Ishikawa (cell line): ENCODE measurements around the gene JCHAIN.

Experiments
- CEBPB ChIP-seq: IDR thresholded peaks from 2 replicates; pipeline ENCODE4 v1.6.1; 2012
- CREB1 ChIP-seq: IDR thresholded peaks from 2 replicates; pipeline ENCODE4 v1.6.1; 2012; ENCODE audit warnings: low read depth
- EGR1 ChIP-seq: IDR thresholded peaks from 2 replicates; pipeline ENCODE4 v1.6.1; 2012
- EP300 ChIP-seq: IDR thresholded peaks from 2 replicates; pipeline ENCODE4 v1.6.1; 2012; ENCODE audit warnings: borderline replicate concordance
- FOXM1 ChIP-seq: IDR thresholded peaks from 2 replicates; pipeline ENCODE4 v1.6.1; 2012; ENCODE audit warnings: low read depth, borderline replicate concordance
- MAX ChIP-seq: IDR thresholded peaks from 2 replicates; pipeline ENCODE4 v1.6.1; 2012
- NFIC ChIP-seq: IDR thresholded peaks from 2 replicates; pipeline ENCODE4 v1.6.1; 2012
- RAD21 ChIP-seq: IDR thresholded peaks from 2 replicates; pipeline ENCODE4 v1.6.1; 2012; ENCODE audit warnings: low read depth
- TAF1 ChIP-seq: IDR thresholded peaks from 2 replicates; pipeline ENCODE4 v1.6.1; 2012; ENCODE audit warnings: low read depth, mild to moderate bottlenecking
- TCF12 ChIP-seq: IDR thresholded peaks from 2 replicates; pipeline ENCODE4 v1.6.1; 2012; ENCODE audit warnings: low read depth
- TEAD4 ChIP-seq: IDR thresholded peaks from 2 replicates; pipeline ENCODE4 v1.6.1; 2012
- YY1 ChIP-seq: IDR thresholded peaks from 2 replicates; pipeline ENCODE4 v1.6.1; 2012; ENCODE audit warnings: low read depth
- ZBTB7A ChIP-seq: IDR thresholded peaks from 2 replicates; pipeline ENCODE4 v1.6.1; 2012; ENCODE audit warnings: low read depth
- TF ChIP-seq, protein P1 (sequence below): IDR thresholded peaks from 2 replicates; pipeline ENCODE4 v1.6.1; 2012
- TF ChIP-seq, protein P2 (sequence below): IDR thresholded peaks from 2 replicates; pipeline ENCODE4 v1.6.1; 2012; ENCODE audit warnings: low read depth, mild to moderate bottlenecking

Gene JCHAIN

GRCh38 chr4:70670332-70671014 is 4.2 kb upstream of the JCHAIN start:
- no peak for TF ChIP-seq TCF12
- TF ChIP-seq CREB1 = no peak
- TF ChIP-seq CEBPB = no peak
- TF ChIP-seq RAD21 = no peak
- TF ChIP-seq FOXM1 = no peak
- TF ChIP-seq TAF1 = no peak
- TF ChIP-seq ZBTB7A = no peak
- TF ChIP-seq, protein P1, sequence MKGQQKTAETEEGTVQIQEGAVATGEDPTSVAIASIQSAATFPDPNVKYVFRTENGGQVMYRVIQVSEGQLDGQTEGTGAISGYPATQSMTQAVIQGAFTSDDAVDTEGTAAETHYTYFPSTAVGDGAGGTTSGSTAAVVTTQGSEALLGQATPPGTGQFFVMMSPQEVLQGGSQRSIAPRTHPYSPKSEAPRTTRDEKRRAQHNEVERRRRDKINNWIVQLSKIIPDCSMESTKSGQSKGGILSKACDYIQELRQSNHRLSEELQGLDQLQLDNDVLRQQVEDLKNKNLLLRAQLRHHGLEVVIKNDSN = no peak
- no peak for TF ChIP-seq EP300
- no peak for TF ChIP-seq MAX
- TF ChIP-seq, protein P2, sequence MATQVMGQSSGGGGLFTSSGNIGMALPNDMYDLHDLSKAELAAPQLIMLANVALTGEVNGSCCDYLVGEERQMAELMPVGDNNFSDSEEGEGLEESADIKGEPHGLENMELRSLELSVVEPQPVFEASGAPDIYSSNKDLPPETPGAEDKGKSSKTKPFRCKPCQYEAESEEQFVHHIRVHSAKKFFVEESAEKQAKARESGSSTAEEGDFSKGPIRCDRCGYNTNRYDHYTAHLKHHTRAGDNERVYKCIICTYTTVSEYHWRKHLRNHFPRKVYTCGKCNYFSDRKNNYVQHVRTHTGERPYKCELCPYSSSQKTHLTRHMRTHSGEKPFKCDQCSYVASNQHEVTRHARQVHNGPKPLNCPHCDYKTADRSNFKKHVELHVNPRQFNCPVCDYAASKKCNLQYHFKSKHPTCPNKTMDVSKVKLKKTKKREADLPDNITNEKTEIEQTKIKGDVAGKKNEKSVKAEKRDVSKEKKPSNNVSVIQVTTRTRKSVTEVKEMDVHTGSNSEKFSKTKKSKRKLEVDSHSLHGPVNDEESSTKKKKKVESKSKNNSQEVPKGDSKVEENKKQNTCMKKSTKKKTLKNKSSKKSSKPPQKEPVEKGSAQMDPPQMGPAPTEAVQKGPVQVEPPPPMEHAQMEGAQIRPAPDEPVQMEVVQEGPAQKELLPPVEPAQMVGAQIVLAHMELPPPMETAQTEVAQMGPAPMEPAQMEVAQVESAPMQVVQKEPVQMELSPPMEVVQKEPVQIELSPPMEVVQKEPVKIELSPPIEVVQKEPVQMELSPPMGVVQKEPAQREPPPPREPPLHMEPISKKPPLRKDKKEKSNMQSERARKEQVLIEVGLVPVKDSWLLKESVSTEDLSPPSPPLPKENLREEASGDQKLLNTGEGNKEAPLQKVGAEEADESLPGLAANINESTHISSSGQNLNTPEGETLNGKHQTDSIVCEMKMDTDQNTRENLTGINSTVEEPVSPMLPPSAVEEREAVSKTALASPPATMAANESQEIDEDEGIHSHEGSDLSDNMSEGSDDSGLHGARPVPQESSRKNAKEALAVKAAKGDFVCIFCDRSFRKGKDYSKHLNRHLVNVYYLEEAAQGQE = no peak
- no peak for TF ChIP-seq YY1
- TF ChIP-seq EGR1 = no peak
- no peak for TF ChIP-seq TEAD4

- TF ChIP-seq ZBTB7A (no peak), EGR1 (no peak), NFIC (no peak), TEAD4 (no peak), TAF1 (no peak), EP300 (no peak), MAX (no peak), CREB1 (no peak), FOXM1 (no peak), RAD21 (no peak), YY1 (no peak)
- TF ChIP-seq, protein P1 = no peak
- TF ChIP-seq, protein P2 = no peak
Observed at GRCh38 chr4:70667740-70668535, 1.6 kb upstream of the JCHAIN start.

GRCh38 chr4:70660106-70660505 is 6.2 kb downstream of the JCHAIN start:
- no peak for TF ChIP-seq EGR1
- TF ChIP-seq, protein P2 = no peak
- TF ChIP-seq YY1 = no peak
- no peak for TF ChIP-seq CREB1

DNA sequence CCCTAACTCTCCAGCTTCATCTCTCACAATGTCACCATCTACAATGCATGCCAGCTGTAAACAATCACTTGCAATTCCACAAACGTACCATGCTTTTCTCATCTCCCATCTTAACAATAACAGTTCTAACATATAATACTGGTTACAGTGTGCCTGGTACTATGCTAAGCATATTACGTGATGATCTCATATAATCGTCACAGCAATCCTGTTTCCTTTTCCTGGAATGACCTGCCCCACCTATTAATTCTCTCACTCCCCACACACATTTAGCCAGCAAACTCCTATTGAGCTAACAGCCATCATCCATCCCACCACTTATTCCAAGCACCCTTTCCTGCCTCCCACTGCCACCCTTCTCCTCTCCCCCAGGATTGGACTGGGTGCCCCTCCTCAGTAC is 7.9 kb downstream of the JCHAIN start:
- TF ChIP-seq CEBPB = no peak
- TF ChIP-seq EGR1 = no peak
- TF ChIP-seq RAD21 = no peak
- TF ChIP-seq TAF1 = no peak
- TF ChIP-seq ZBTB7A = no peak
- TF ChIP-seq FOXM1 = no peak
- TF ChIP-seq TEAD4 = no peak
- TF ChIP-seq YY1 = no peak
- TF ChIP-seq, protein P1 = no peak
- TF ChIP-seq, protein P2 = no peak
- TF ChIP-seq EP300 = no peak
- no peak for TF ChIP-seq MAX
- TF ChIP-seq NFIC = no peak
